ENCODE measurements around the gene SRBD1.

The SRBD1 gene

DNA sequence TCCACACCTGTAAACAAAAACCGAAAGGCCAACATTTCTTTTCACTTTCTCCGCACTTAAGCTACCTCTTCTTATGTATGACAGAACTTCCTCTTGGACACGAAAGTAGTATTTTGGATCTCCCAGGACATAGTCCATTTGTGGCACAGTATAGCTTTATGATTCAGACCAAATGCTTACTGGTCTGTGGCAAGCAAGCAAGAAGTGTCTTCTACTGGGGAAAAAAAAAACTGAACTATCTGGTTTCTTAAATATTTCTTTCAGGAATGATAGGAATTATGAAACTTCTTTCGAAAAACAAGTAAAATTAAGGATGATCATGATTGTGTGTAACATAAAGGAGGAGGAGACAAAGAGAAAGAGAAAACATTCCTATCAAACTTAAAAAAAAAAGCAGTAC, 33.6 kb downstream of the SRBD1 start:
- no peak for DNase-seq (ENCODE audit: low read depth, low spot score)
- no peak overlapping the region for H3K4me3 ChIP-seq (ENCODE audit: low read depth, low read length)
- TF ChIP-seq, protein P1, sequence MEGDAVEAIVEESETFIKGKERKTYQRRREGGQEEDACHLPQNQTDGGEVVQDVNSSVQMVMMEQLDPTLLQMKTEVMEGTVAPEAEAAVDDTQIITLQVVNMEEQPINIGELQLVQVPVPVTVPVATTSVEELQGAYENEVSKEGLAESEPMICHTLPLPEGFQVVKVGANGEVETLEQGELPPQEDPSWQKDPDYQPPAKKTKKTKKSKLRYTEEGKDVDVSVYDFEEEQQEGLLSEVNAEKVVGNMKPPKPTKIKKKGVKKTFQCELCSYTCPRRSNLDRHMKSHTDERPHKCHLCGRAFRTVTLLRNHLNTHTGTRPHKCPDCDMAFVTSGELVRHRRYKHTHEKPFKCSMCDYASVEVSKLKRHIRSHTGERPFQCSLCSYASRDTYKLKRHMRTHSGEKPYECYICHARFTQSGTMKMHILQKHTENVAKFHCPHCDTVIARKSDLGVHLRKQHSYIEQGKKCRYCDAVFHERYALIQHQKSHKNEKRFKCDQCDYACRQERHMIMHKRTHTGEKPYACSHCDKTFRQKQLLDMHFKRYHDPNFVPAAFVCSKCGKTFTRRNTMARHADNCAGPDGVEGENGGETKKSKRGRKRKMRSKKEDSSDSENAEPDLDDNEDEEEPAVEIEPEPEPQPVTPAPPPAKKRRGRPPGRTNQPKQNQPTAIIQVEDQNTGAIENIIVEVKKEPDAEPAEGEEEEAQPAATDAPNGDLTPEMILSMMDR (IDR thresholded peaks at IDR 0.05; ENCODE audit: low read depth, low read length), result no peak
- in situ Hi-C loops (cut with HindIII; ENCODE audit: low sequenced_read_pairs), result no loop called here

DNA sequence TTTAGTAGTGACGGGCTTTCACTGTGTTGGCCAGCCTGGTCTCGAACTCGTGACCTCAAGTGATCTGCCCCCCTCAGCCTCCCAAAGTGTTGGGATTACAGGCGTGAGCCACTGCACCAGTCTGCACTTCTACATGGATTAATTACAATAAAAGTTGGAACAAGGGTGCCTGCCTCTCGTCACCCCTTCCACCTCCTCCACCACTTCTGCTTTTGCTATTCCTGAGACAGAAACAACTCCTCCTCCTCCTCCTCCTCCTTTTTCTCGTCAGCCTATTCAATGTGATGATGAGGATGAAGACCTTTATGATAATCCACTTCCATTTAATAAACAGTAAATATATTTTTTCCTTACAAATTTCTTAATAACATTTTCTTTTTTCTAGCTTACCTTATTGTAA, 35.2 kb downstream of the SRBD1 start:
- in situ Hi-C loops (cut with HindIII; ENCODE audit: low sequenced_read_pairs), result no loop called here
- no peak overlapping the region for H3K4me3 ChIP-seq (ENCODE audit: low read depth, low read length)
- DNase-seq (ENCODE audit: low read depth, low spot score), result no peak
- TF ChIP-seq, protein P1 (IDR thresholded peaks at IDR 0.05; ENCODE audit: low read depth, low read length), result no peak

DNA sequence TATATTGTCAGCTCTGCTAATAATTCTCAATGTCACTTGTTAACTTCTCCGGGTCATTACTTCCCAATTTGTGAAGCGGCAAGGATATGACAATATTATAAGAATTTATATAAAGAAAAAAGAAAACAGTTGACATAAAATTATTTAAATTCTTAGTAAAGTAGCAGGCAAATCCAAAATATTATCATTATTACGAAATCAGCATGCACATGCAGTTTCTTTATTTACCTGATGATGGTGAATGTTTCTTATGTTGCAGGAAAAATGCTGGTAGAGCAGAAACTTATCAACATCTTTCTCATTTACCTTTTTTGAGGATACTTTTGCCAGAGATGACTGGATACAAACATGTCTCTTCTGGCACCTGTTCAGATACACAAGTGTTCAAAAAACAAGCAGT, 38.1 kb downstream of the SRBD1 start:
- TF ChIP-seq, protein P1 (IDR thresholded peaks at IDR 0.05; ENCODE audit: low read depth, low read length), result no peak
- in situ Hi-C loops (cut with HindIII; ENCODE audit: low sequenced_read_pairs), result no loop called here
- no peak for DNase-seq (ENCODE audit: low read depth, low spot score)

DNA sequence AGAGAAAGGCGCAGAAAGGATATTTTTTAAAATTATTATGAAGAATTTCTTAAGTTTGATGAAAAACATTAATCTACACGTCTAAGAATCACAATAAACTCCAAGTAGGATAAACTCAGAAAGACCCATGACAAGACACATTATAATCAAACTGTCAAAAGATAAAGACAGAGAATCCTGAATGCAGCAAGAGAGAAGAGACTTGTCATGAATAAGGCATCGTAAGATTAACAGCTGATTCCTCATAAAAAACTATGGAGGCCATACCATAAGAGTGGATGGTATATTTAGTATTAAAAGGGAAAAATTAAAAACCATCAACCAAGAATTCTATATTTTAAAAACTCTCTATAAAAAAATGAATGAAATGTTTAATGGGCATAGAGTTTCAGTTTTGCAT, 39.1 kb downstream of the SRBD1 start:
- TF ChIP-seq, protein P1 (IDR thresholded peaks at IDR 0.05; ENCODE audit: low read depth, low read length), result no peak
- no peak overlapping the region for H3K4me3 ChIP-seq (ENCODE audit: low read depth, low read length)
- in situ Hi-C loops (cut with HindIII; ENCODE audit: low sequenced_read_pairs), result no loop called here
- DNase-seq (ENCODE audit: low read depth, low spot score), result no peak

More for the DNA sequence above, 38.1 kb downstream of the SRBD1 start:
- no peak overlapping the region for H3K4me3 ChIP-seq (ENCODE audit: low read depth, low read length)

DNA sequence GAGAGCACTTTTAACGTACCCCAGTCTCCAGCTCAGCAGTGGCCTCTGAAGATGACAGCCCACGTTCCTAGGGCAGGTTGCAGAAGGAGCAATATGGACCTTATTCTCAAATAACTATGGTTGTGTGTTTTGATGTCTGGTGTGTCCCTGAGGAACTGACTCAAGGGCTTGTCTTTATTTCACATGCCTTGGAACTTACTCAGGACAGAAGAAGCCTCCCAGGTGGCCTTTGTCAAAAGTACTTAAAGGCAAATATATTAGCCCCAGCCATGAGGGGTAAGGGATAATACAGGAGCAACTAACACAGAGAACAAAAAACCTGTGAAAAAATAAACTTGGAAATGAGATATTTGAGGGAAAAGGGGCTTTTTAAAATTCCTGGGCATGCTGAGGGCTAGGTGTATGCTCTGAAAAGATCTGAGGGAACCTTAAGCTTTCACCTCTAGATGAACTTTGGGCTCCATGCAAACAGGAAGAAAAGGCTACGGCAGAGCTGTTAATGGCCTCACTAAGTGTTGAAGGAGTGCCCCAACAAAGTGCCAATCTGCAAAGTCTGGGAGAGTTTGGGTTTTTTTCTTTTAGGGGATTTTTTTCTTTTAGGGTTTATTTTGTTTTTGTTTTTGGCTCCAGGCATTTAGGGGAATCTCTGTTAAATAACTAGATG, 40.3 kb downstream of the SRBD1 start:
- no peak overlapping the region for H3K4me3 ChIP-seq (ENCODE audit: low read depth, low read length)
- peak; percentile 23 for DNase-seq (ENCODE audit: low read depth, low spot score)
- TF ChIP-seq, protein P1 (IDR thresholded peaks at IDR 0.05; ENCODE audit: low read depth, low read length), result no peak
- in situ Hi-C loops (cut with HindIII; ENCODE audit: low sequenced_read_pairs), result no loop called here

DNA sequence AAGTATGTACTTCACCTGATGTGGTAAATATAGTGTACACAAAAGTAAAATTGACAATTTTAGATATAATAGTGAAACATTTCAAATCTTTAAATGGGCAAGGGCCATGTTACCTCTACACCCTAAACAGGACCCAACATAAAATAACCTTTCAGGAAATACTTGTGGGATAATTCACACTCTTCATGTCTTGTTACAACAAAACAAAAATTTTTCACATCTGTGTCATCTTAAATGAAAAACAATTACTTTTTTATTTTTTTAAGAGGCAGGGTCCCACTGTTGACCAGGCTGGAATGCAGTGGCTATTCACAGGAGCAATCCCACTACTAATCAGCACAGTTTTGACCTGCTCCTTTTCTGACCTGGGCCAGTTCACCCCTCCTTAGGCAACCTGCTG, 42.1 kb downstream of the SRBD1 start:
- DNase-seq (ENCODE audit: low read depth, low spot score), result peak; percentile 13

More for the DNA sequence above, 42.1 kb downstream of the SRBD1 start:
- no peak overlapping the region for H3K4me3 ChIP-seq (ENCODE audit: low read depth, low read length)
- in situ Hi-C loops (cut with HindIII; ENCODE audit: low sequenced_read_pairs), result no loop called here
- TF ChIP-seq, protein P1 (IDR thresholded peaks at IDR 0.05; ENCODE audit: low read depth, low read length), result no peak
